Measurements from ENCODE around the gene LXN. TPM values are rescaled to one million over a fixed set of nuclear protein-coding genes. Genes with fewer than 3 reads are reported as not detected.
A peak's percentile ranks its signal among the peaks of the same experiment; 100 is the strongest.

Gene LXN
- total RNA-seq, 1 donor from 2014 or later, result 18.1 TPM

DNA sequence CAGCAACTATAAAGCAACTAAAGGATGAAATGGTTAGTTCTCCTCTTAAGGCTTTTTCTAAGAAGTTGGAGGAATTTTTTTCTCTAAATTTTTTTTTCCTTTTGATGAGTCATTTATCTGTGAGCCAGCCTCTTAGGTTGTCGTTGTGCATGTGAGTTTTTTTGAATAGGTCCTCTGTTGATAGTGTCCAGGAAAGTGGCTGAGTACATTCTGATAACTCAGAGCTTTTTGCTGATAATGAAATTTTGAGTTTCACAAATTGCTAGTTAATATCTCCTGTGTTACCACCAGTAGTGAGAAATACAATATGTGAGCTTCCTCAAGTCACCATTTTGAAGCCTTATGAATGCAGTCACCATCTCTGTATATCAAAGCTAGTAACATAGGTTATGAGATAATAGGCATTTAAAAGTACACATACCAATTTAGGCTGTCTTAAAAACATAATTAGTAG, 7.1 kb upstream of the LXN start:
- Mint-ChIP-seq H3K36me3 (ENCODE audit: low read depth, unreplicated experiment) (peaks cover 12% of the 10 kb centered on the region), H3K4me3 (ENCODE audit: unreplicated experiment) (no peak overlapping the region), H3K27me3 (ENCODE audit: low read depth, unreplicated experiment) (no peaks in the 10 kb centered on the region), H3K27ac (ENCODE audit: unreplicated experiment) (no peak overlapping the region), H3K4me1 (ENCODE audit: low read depth, unreplicated experiment) (peaks cover 15% of the 10 kb centered on the region), H3K9me3 (ENCODE audit: unreplicated experiment) (no peaks in the 10 kb centered on the region)
- H4K20me1 ChIP-seq (ENCODE audit: insufficient read depth, low read length), result no peaks in the 10 kb centered on the region
- no peaks in the 10 kb centered on the region for H3K9me3 ChIP-seq (ENCODE audit: insufficient read depth, low read depth, low read length)
- peaks cover 3% of the 10 kb centered on the region for H3K36me3 ChIP-seq (ENCODE audit: insufficient read depth, low read length)
- peaks cover 13% of the 10 kb centered on the region for H3K4me1 ChIP-seq (ENCODE audit: insufficient read depth, low read length)
- peak overlapping the region; percentile 11 for H3K4me2 ChIP-seq (ENCODE audit: low read length)
- no peak for FAIRE-seq
- H2AFZ ChIP-seq (ENCODE audit: low read depth, low read length), result no peak overlapping the region
- TF ChIP-seq, protein P1, sequence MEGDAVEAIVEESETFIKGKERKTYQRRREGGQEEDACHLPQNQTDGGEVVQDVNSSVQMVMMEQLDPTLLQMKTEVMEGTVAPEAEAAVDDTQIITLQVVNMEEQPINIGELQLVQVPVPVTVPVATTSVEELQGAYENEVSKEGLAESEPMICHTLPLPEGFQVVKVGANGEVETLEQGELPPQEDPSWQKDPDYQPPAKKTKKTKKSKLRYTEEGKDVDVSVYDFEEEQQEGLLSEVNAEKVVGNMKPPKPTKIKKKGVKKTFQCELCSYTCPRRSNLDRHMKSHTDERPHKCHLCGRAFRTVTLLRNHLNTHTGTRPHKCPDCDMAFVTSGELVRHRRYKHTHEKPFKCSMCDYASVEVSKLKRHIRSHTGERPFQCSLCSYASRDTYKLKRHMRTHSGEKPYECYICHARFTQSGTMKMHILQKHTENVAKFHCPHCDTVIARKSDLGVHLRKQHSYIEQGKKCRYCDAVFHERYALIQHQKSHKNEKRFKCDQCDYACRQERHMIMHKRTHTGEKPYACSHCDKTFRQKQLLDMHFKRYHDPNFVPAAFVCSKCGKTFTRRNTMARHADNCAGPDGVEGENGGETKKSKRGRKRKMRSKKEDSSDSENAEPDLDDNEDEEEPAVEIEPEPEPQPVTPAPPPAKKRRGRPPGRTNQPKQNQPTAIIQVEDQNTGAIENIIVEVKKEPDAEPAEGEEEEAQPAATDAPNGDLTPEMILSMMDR (IDR thresholded peaks at IDR 0.05; ENCODE audit: insufficient read depth, low read depth, low read length), result no peak
- TF ChIP-seq EZH2 (IDR thresholded peaks at IDR 0.05; ENCODE audit: insufficient read depth, low read length), result no peak
- no peaks in the 10 kb centered on the region for H3K27me3 ChIP-seq (ENCODE audit: insufficient read depth, low read length)
- no peak overlapping the region for H3K27ac ChIP-seq (ENCODE audit: low read depth, low read length)
- no peak overlapping the region for H3K4me3 ChIP-seq (ENCODE audit: insufficient read depth, low read depth, low read length)
- peak; percentile 46 for DNase-seq (ENCODE audit: low read depth)
- H3K79me2 ChIP-seq (ENCODE audit: insufficient read depth, low read length), result peaks cover 3% of the 10 kb centered on the region
- H3K9ac ChIP-seq (ENCODE audit: low read length), result no peak overlapping the region

DNA sequence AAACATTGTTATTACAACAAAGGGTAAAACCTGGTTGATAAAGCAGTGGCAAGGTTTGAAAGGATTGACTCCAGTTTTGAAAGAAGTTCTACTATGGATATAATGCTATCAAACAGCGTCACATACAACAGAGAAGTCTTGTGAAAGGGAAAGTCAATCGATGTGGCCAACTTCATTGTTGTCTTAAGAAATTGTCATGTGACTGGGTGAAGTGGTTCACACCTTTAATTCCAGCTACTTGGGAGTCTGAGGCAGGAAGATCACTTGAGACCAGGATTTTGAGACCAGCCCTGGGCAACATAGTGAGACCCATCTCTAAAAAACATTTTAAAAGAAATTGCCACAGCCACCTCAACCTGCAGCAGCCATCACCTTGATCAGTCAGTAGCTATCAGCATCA, 6.2 kb upstream of the LXN start:
- no peak for FAIRE-seq

DNA sequence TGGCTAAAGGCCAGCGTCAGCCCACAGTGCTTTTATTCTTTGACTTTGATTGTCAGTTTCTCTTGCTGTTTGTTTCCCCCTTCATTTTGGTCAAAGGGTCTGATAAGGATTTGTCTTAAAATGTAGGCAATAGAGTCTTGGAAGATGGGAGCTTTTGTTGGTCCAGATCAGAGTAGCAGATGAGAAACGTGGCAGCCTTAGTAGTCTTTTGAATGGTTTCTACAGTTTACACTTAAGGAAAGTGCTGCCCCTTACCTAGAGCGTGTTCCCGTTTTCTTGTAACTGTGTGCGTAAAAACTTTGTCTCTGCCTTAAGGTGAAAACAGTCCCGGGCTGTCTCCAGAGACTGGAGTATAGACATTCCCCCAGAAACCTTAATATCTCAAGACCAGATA, 630 bp downstream of the LXN start:
- Histone ChIP-seq H3K9me3 (ENCODE audit: insufficient read depth, low read depth, low read length) (no peaks in the 10 kb centered on the region), H2AFZ (ENCODE audit: low read depth, low read length) (peak overlapping the region; percentile 73), H3K4me2 (ENCODE audit: low read length) (peak overlapping the region; percentile 95), H3K36me3 (ENCODE audit: insufficient read depth, low read length) (peaks cover 16% of the 10 kb centered on the region), H3K79me2 (ENCODE audit: insufficient read depth, low read length) (peaks cover 22% of the 10 kb centered on the region), H3K4me3 (ENCODE audit: insufficient read depth, low read depth, low read length) (peak overlapping the region; percentile 75), H4K20me1 (ENCODE audit: insufficient read depth, low read length) (no peaks in the 10 kb centered on the region), H3K9ac (ENCODE audit: low read length) (peak overlapping the region; percentile 86), H3K27me3 (ENCODE audit: insufficient read depth, low read length) (no peaks in the 10 kb centered on the region), H3K4me1 (ENCODE audit: insufficient read depth, low read length) (peaks cover 4% of the 10 kb centered on the region), H3K27ac (ENCODE audit: low read depth, low read length) (peak overlapping the region; percentile 72)
- no peaks in the 10 kb centered on the region for H3K27me3 Mint-ChIP-seq (ENCODE audit: low read depth, unreplicated experiment)
- H3K36me3 Mint-ChIP-seq (ENCODE audit: low read depth, unreplicated experiment), result no peaks in the 10 kb centered on the region
- TF ChIP-seq, protein P1 (IDR thresholded peaks at IDR 0.05; ENCODE audit: insufficient read depth, low read depth, low read length), result no peak
- TF ChIP-seq EZH2 (IDR thresholded peaks at IDR 0.05; ENCODE audit: insufficient read depth, low read length), result no peak
- DNase-seq (ENCODE audit: low read depth) (no peak), FAIRE-seq (no peak)
- no peaks in the 10 kb centered on the region for H3K9me3 Mint-ChIP-seq (ENCODE audit: unreplicated experiment)
- H3K4me1 Mint-ChIP-seq (ENCODE audit: low read depth, unreplicated experiment), result peaks cover 5% of the 10 kb centered on the region
- H3K4me3 Mint-ChIP-seq (ENCODE audit: unreplicated experiment), result peak overlapping the region; percentile 84
- peak overlapping the region; percentile 66 for H3K27ac Mint-ChIP-seq (ENCODE audit: unreplicated experiment)

More for the DNA sequence above, 6.2 kb upstream of the LXN start:
- H3K4me2 ChIP-seq (ENCODE audit: low read length), result no peak overlapping the region
- no peak for TF ChIP-seq EZH2 (IDR thresholded peaks at IDR 0.05; ENCODE audit: insufficient read depth, low read length)
- TF ChIP-seq, protein P1 (IDR thresholded peaks at IDR 0.05; ENCODE audit: insufficient read depth, low read depth, low read length), result no peak
- no peak overlapping the region for H3K27ac ChIP-seq (ENCODE audit: low read depth, low read length)
- H3K9me3 ChIP-seq (ENCODE audit: insufficient read depth, low read depth, low read length), result no peaks in the 10 kb centered on the region
- peaks cover 10% of the 10 kb centered on the region for H3K36me3 Mint-ChIP-seq (ENCODE audit: low read depth, unreplicated experiment)
- no peak overlapping the region for H3K27ac Mint-ChIP-seq (ENCODE audit: unreplicated experiment)
- H3K4me1 ChIP-seq (ENCODE audit: insufficient read depth, low read length), result peaks cover 10% of the 10 kb centered on the region
- no peak overlapping the region for H3K9ac ChIP-seq (ENCODE audit: low read length)
- H3K79me2 ChIP-seq (ENCODE audit: insufficient read depth, low read length), result peaks cover 3% of the 10 kb centered on the region
- H2AFZ ChIP-seq (ENCODE audit: low read depth, low read length), result no peak overlapping the region
- H3K9me3 Mint-ChIP-seq (ENCODE audit: unreplicated experiment), result no peaks in the 10 kb centered on the region
- no peaks in the 10 kb centered on the region for H4K20me1 ChIP-seq (ENCODE audit: insufficient read depth, low read length)
- peaks cover 3% of the 10 kb centered on the region for H3K36me3 ChIP-seq (ENCODE audit: insufficient read depth, low read length)
- H3K4me1 Mint-ChIP-seq (ENCODE audit: low read depth, unreplicated experiment), result peaks cover 9% of the 10 kb centered on the region
- no peak overlapping the region for H3K4me3 Mint-ChIP-seq (ENCODE audit: unreplicated experiment)
- H3K27me3 Mint-ChIP-seq (ENCODE audit: low read depth, unreplicated experiment), result no peaks in the 10 kb centered on the region
- no peak for DNase-seq (ENCODE audit: low read depth)
- no peak overlapping the region for H3K4me3 ChIP-seq (ENCODE audit: insufficient read depth, low read depth, low read length)
- no peaks in the 10 kb centered on the region for H3K27me3 ChIP-seq (ENCODE audit: insufficient read depth, low read length)
